ENCODE results near the gene OR10P1. TPM values are rescaled to one million over a fixed set of nuclear protein-coding genes. Genes with fewer than 3 reads are reported as not detected.

Gene OR10P1
- total and polyA plus RNA-seq, 2 donors (not counting 1 experiment from before 2014, with no cell fraction given) = not detected

DNA sequence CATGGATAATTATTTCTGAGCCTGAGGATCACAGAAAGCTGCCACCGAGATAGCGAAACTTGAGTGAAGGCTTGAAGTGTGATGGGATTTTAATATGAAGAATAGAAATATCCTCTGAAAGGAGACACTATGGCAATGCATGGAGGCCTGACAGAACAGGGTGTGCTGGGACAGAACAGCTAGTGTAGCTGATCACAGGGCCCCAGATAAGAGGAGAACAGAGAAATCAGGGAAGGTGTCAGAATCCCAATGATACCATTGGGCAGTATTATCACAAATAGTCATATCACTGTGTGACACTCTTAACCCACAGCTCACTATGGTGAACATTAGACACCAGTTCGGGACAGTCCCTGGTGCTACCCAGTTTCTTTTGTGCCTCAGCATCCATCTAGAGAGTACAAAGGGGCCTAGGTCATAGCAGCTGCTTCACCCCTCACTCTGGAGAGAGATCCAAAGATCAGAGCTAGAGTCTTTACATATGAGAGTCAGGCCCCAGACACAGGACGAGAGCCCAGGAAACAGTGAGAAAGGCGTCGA is 506 bp upstream of the OR10P1 start:
- CTCF ChIA-PET = interaction anchor here (2.2 kb wide), 1 partner anchor 10 kb away, joined by 10 read pairs; no protein-coding TSS in a partner anchor

More for the DNA sequence above, 506 bp upstream of the OR10P1 start:
- POLR2A ChIA-PET = no interaction called here
- Histone ChIP-seq H3K4me3 (ENCODE audit: control extremely low read depth in 1 of 5, extremely low read depth in 1 of 5, insufficient read depth in 1 of 5, low read depth in 2 of 5, low read length in 4 of 5) (no peak overlapping the region), H3K4me1 (ENCODE audit: control insufficient read depth in 2 of 2, insufficient read depth in 2 of 2, low read length in 2 of 2) (peaks cover 1 to 2% of the 10 kb centered on the region in 2 donors), H3K79me2 (ENCODE audit: control insufficient read depth, insufficient read depth, low read length) (no peaks in the 10 kb centered on the region), H3K4me2 (replicated peaks; ENCODE audit: low read depth, low read length, poor library complexity, severe bottlenecking) (no peak overlapping the region), H4K20me1 (ENCODE audit: control insufficient read depth, insufficient read depth, low read length, poor library complexity, severe bottlenecking) (no peaks in the 10 kb centered on the region), H3K9me3 (ENCODE audit: control extremely low read depth in 1 of 3, control insufficient read depth in 2 of 3, insufficient read depth in 1 of 3, low read length in 2 of 3) (peaks cover 0 to 3% (median 0%) of the 10 kb centered on the region in 3 donors), H2AFZ (ENCODE audit: insufficient read depth, low read depth, low read length, poor library complexity, severe bottlenecking) (no peak overlapping the region), H3K27me3 (replicated peaks in 1 of 4; ENCODE audit: control extremely low read depth in 1 of 4, control insufficient read depth in 3 of 4, insufficient read depth in 4 of 4, low read length in 3 of 4) (peaks cover 0 to 17% (median 3%) of the 10 kb centered on the region in 4 experiments), H3K27ac (ENCODE audit: low read length in 2 of 2) (no peak overlapping the region), H3K36me3 (replicated peaks in 1 of 2; ENCODE audit: control extremely low read depth in 1 of 2, control insufficient read depth in 1 of 2, extremely low read depth in 1 of 2, insufficient read depth in 2 of 2, low read length in 1 of 2) (no peaks in the 10 kb centered on the region), H3K9ac (ENCODE audit: low read length) (no peak overlapping the region)
- Mint-ChIP-seq H3K27ac (no peak overlapping the region), H3K4me3 (no peak overlapping the region), H3K9me3 (ENCODE audit: insufficient read depth) (no peaks in the 10 kb centered on the region), H3K27me3 (peaks cover 19% of the 10 kb centered on the region), H3K4me1 (peaks cover 3% of the 10 kb centered on the region)
- intact Hi-C loops (cut with micrococcal nuclease) = no loop called here
- DNase-seq (no peak), ATAC-seq (ENCODE audit: low read depth) (no peak)
- WGBS (ENCODE audit: insufficient coverage) = 96% methylated on average over 4 of the region's 6 CpGs
- no peak for TF ChIP-seq CTCF (IDR thresholded peaks at IDR 0.05)
- TF ChIP-seq EZH2 (IDR thresholded peaks at IDR 0.05; ENCODE audit: borderline replicate concordance, insufficient read depth, low read depth, low read length, poor library complexity, severe bottlenecking) = no peak
